Ramos (cell line): ENCODE data around the gene KCNH5.
"Not testable (repeated sequence)": the region's sequence is repeated elsewhere in the genome, so short reads cannot be mapped to it uniquely, and the experiment has no call there.

Experiments
- in situ Hi-C: fragments of 300-500 bp; cut with MboI; formaldehyde crosslinking; loops from one replicate; pipeline ENCODE4 v1.14.3; 2022; ENCODE audit warnings: low sequenced_read_pairs; ENCODE audit not compliant: unreplicated experiment

Gene KCNH5

GRCh38 chr14:62894736-62895135 lies 150.5 kb downstream of the KCNH5 start:
- in situ Hi-C loops, result no loop called here

- in situ Hi-C loops, result no loop called here
Observed at GRCh38 chr14:62889364-62889763, 155.9 kb downstream of the KCNH5 start.

GRCh38 chr14:62886461-62886860 lies 158.8 kb downstream of the KCNH5 start:
- in situ Hi-C loops, result no loop called here

DNA sequence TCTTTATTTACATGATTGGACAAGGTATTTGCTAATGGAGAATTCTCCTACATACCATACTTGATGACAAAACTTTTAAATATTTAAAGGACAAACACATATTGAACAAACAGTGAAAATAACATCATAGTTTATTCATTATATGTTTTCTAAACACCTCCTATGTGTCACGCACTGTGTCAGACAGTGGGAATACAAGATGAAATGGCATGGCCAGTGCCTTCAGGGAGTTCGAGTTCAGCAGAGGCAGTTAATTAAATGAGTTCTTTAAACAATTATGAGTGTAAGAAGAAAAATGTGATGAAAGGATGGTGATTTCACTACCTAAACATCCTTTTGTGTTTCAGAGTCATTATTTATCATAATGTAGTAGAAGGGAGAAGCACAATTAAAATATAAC lies 159.8 kb downstream of the KCNH5 start:
- in situ Hi-C loops, result no loop called here

DNA sequence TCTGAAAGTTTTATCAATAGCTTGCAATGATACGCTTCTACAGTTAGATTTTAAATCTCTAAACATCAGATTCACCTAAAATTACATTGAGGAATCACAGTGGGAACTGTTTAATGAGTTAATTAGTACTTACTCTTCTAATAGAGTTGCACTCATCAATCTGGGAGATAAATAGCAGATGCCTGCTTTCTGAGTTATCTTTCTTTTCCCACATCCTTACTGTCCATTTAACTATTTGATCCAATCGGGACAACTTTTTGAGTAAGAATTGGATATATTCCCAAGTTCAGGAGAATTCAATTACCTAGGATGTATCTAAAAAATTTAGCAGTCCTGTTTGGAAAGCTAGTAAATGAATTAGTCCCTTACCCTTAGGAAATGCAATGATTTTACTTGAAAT lies 162.3 kb downstream of the KCNH5 start:
- in situ Hi-C loops, result no loop called here

DNA sequence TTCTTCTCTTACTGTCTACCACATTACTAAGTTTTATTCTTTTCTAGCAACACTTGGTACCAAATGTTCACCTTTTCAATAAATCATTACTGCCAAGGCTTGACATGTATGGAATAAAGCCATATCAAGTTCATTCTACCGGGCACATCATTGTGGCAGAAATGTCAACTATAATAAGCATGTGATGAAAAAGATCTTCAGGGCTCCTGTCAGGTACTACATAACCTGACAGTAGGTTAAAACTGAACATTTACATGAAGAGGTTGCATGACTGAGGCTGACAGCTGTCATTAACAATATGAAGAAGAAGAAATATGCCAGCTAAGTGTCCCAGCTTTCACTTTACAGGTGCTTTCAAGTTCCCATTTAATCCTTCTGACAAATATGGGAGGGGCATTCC lies 178.9 kb downstream of the KCNH5 start:
- in situ Hi-C loops, result no loop called here

GRCh38 chr14:62864588-62864987 lies 180.7 kb downstream of the KCNH5 start:
- in situ Hi-C loops, result no loop called here

- in situ Hi-C loops, result not testable (repeated sequence)
Observed at GRCh38 chr14:62858011-62858410, 187.2 kb downstream of the KCNH5 start.

DNA sequence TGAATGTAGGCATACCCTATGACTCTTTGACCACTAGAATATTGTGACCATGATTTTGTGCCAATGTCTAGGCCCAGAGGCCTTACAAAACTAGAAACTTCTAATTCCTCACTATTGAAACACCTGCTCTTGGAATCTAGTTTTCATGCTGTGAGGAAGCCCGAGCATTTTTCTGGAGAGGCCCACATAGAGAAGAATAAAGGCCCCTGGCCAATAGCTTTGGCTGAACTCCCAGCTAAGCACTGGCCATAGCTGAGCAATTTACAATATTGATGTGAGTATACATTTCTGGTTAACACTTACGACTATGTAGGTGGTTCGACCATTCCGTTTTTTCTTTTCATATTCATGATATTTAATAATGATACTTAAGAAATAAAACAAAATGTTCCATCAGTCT lies 190.3 kb downstream of the KCNH5 start:
- in situ Hi-C loops, result no loop called here

GRCh38 chr14:62847168-62847567 lies 198.1 kb downstream of the KCNH5 start:
- in situ Hi-C loops, result no loop called here

DNA sequence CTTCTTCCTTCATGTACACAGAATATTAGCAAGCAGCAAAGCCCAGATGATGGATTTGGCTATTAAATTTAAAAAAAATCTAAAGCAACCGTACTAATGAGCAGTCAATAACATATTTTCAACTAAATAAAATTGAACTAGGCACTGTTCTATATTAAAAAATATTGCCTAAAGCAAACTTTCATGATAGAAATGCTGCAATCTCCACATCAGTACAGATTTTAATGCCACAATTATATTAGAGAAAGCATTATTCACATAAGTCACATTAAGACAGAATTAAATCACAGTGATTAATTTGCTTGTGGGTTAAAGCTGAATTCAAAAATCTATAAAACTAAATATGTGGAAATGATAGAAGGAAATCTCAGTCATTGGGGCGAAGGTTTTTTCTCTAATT lies 200.7 kb downstream of the KCNH5 start:
- in situ Hi-C loops, result no loop called here

- in situ Hi-C loops, result no loop called here
Observed at GRCh38 chr14:62824086-62824485, 221.2 kb downstream of the KCNH5 start.

DNA sequence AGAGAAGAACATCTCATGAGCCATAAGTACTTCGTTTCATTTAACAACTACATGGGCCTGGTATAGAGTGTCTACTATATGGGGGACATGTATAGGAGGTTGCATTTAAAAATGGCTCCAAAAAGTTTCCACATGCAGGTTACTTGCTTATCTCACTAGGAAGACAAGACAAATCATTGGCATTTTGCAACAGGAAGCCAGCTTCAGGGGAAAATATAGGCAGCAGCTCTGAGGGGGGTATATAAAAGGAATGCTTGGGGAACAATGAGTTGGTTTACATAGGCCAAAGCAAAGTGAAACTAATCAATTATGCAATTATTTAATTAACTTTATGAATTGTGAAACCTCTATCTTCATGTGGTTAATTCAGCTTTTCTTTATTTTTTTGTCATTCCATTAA lies 225.3 kb downstream of the KCNH5 start:
- in situ Hi-C loops, result no loop called here

DNA sequence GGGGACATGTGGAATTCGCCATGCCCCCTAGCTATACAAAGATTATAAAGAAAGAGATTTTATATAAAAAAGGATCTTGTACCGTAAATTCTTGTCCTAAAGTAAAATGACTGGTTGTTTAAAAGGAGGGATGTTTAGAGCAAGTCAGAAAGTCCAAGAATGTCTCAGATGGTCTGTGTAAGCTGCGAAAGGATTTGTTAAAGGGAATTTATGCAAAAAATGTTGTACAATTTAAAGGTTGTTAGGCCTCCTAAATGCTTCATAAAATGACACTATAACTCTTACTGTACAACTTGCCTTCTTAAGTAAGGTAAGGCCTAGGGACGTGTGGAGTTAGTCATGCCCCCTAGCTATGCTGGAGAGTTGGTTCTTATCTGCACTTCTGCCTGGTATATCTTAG lies 237.6 kb downstream of the KCNH5 start:
- in situ Hi-C loops, result no loop called here

DNA sequence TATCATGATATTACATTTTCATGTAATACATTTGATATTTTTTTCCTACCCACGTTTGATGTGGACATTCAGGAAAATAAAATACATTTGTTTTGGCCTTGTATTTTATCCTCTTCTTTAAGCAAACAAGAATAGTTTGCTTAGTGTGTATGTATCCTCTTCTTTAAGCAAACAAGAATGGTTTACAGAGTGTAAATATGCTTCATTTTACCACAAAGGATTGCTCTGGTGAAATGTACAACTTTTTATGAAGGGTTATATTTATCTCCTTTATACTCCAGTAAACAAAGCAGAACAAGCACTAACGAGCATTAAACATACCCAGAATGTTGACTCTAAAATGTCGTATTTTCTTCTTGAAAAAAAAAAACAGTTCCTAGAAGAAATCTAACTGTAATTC lies 244.7 kb downstream of the KCNH5 start:
- in situ Hi-C loops, result no loop called here

GRCh38 chr14:62796431-62796830 lies 248.8 kb downstream of the KCNH5 start:
- in situ Hi-C loops, result no loop called here

DNA sequence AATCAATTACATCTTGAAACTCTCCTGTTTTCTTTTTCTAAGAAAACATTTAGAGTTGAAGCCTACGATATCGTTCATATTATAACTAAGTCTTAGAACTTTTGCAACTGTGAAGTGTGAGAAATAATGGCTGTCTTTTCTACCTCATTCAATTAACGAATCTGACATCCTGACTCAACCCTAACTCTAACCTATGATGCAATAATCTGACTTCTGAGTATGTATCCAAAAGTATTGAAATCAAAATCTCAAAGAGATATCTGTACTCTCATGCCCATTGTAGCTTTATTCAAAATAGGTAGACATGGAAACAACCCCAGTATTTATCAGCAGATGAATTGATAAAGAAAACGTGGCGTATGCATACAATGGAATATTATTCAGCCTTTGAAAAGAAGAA lies 252.7 kb downstream of the KCNH5 start:
- in situ Hi-C loops, result no loop called here

DNA sequence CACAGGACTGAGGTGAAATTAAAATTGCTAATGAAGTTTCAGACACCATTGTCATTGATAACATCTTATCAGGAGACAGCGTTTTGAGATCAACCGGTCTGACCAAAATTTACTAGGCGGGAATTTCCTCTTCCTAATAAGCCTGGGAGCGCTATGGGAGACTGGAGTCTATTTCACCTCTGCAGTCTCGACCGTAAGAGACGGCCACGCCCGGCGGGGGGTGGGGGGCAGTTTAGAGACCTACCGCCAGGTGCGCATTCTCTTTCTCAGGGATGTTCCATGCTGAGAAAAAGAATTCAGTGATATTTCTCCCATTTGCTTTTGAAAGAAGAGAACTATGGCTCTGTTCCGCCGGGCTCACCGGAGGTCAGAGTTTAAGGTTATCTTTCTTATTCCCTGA lies 263.9 kb downstream of the KCNH5 start:
- in situ Hi-C loops, result not testable (repeated sequence)

GRCh38 chr14:62778852-62779251 lies 266.4 kb downstream of the KCNH5 start:
- in situ Hi-C loops, result no loop called here

DNA sequence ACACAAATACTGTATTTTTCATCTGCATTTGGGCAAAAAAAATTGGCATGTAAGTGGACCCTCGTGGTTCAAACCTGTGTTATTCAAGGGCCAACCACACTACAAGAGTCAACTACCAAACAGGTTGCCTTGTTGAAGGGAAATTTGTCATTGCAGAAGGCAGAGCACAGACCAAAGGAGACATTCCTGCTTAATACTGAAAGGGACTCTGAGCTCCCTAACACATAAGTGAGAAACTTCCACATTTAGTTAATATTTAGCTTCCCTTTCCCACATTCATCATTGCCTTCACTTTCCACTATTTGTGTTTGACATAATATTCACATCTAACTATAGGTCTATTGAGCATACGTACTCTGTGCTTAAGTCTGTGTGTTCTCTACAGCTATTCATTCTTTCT lies 266.9 kb downstream of the KCNH5 start:
- in situ Hi-C loops, result no loop called here

GRCh38 chr14:62777510-62777909 lies 267.7 kb downstream of the KCNH5 start:
- in situ Hi-C loops, result no loop called here

DNA sequence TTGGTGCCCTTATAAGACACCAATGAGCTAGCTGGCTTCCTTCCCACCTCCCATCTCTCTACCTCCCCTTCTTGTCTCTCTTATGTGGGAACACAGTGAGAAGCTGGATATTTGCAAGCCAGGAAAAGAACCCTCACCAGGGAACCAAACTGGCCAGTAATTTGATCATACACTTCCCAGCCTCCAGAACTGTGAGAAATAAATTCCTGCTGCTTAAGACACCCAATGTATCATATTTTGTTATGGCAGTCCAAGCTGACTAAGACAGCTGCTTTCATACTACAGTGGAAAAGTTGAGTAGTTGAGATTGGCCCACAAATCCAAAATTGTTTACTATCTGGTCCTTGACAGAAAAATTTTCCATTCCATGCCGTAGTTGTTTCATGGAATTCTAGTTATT lies 269.0 kb downstream of the KCNH5 start:
- in situ Hi-C loops, result no loop called here

DNA sequence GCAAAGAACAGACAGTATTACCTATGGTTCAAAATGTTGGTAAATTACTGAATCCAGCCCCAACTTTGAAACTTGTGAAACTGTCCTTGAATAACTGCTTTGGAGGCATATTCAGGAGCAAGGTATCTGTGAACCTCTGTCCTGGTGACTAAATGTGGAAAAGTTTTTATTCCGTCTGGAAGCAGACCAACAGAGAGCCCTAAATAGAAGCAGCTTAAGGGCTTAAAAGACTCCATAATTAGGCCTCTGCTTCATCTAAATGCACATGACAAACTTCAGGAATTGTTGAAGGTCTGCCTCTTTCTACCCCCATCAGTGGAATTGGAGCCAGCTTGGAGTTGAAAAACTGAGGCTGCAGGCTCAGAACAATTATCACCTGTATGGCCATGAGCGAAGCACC lies 276.5 kb downstream of the KCNH5 start:
- in situ Hi-C loops, result no loop called here
